NCI-H1417 treated with DMSO at 0.1 percent for 48 hours (cell line): ENCODE data around the gene DPP7.
A peak's percentile ranks its signal among the peaks of the same experiment; 100 is the strongest.
"Not testable (repeated sequence)": the region's sequence is repeated elsewhere in the genome, so short reads cannot be mapped to it uniquely, and the experiment has no call there.

Experiments
- DNase-seq: peaks from one replicate; lab custom pipeline; 2025; lab: John Stamatoyannopoulos, UW

DPP7 gene

GRCh38 chr9:137129456-137130175, 15.1 kb upstream of the DPP7 start:
- peak; percentile 83 for DNase-seq

GRCh38 chr9:137128862-137129455, 14.4 kb upstream of the DPP7 start:
- no peak for DNase-seq

- no peak for DNase-seq
Observed at GRCh38 chr9:137128158-137128861, 13.8 kb upstream of the DPP7 start.

- no peak for DNase-seq
Observed at GRCh38 chr9:137127301-137128157, 13.0 kb upstream of the DPP7 start.

GRCh38 chr9:137126786-137127185, 12.3 kb upstream of the DPP7 start:
- no peak for DNase-seq

- DNase-seq, result not testable (repeated sequence)
Observed at GRCh38 chr9:137123952-137124462, 9.5 kb upstream of the DPP7 start.

- no peak for DNase-seq
Observed at GRCh38 chr9:137123468-137123837, 8.9 kb upstream of the DPP7 start.

- DNase-seq, result not testable (repeated sequence)
Observed at GRCh38 chr9:137122796-137123467, 8.4 kb upstream of the DPP7 start.

GRCh38 chr9:137121927-137122795, 7.6 kb upstream of the DPP7 start:
- not testable (repeated sequence) for DNase-seq

- DNase-seq, result not testable (repeated sequence)
Observed at GRCh38 chr9:137118092-137118603, 3.6 kb upstream of the DPP7 start.

- no peak for DNase-seq
Observed at GRCh38 chr9:137117269-137117731, 2.8 kb upstream of the DPP7 start.

- DNase-seq, result no peak
Observed at GRCh38 chr9:137116728-137117127, 2.2 kb upstream of the DPP7 start.

- DNase-seq, result no peak
Observed at GRCh38 chr9:137116027-137116507, 1.5 kb upstream of the DPP7 start.

GRCh38 chr9:137115394-137116026, 977 bp upstream of the DPP7 start:
- no peak for DNase-seq

GRCh38 chr9:137114220-137114612, 317 bp downstream of the DPP7 start:
- no peak for DNase-seq

GRCh38 chr9:137113385-137114159, 961 bp downstream of the DPP7 start:
- DNase-seq, result no peak

GRCh38 chr9:137112564-137113384, 1.8 kb downstream of the DPP7 start:
- DNase-seq, result no peak
